Keratinocyte (primary cell): ENCODE data around the gene PPP1R18.

Source experiments
- CTCF ChIP-seq, 3 experiments: IDR thresholded peaks in 1 of 3; conservative IDR thresholded peaks in 1 of 3; optimal IDR thresholded peaks in 1 of 3; 2 replicates in 2 of 3; 3 replicates in 1 of 3; pipeline versions ENCODE3 to v1.5.1; 2011; ENCODE audit warnings: low read length in 3 of 3, mild to moderate bottlenecking in 3 of 3, moderate library complexity in 2 of 3, control low read depth in 1 of 3, inconsistent platforms in 1 of 3; ENCODE audit not compliant: insufficient read depth in 2 of 3; ENCODE audit errors: extremely low read depth in 1 of 3
- EZH2 ChIP-seq: IDR thresholded peaks from one replicate; pipeline ENCODE4 v1.6.1; 2012; ENCODE audit warnings: inconsistent platforms, mild to moderate bottlenecking, low read length, moderate library complexity

GRCh38 chr6:30664994-30665767, 21.3 kb downstream of the PPP1R18 start:
- TF ChIP-seq CTCF (optimal IDR thresholded peaks at IDR 0.05 in 1 of 3, IDR thresholded peaks at IDR 0.05 in 1 of 3, conservative IDR thresholded peaks at IDR 0.05 in 1 of 3; ENCODE audit: extremely low read depth in 1 of 3, insufficient read depth in 2 of 3, low read length in 3 of 3) = no peak
- no peak for TF ChIP-seq EZH2
